ENCODE results near the gene LIPJ.

The LIPJ gene

DNA sequence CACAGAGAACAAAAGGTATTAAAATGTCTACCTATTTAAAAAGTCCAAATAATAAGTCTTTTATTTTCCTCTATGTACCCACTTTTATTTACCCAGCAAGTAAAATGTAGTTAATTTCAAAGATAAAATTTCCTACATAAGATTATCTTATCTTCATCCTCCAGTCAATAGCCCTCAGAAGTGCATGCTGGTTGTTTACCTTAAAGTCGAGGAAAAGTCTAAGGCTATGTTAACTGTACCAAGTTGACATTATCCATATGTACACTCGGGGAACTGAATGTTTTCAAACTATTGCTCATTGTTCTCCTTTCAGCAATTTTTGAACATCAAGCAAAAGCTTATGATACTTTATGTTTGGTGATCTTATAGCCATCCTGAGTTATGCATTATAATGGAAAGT is 53.6 kb downstream of the LIPJ start:
- TF ChIP-seq, protein P1, sequence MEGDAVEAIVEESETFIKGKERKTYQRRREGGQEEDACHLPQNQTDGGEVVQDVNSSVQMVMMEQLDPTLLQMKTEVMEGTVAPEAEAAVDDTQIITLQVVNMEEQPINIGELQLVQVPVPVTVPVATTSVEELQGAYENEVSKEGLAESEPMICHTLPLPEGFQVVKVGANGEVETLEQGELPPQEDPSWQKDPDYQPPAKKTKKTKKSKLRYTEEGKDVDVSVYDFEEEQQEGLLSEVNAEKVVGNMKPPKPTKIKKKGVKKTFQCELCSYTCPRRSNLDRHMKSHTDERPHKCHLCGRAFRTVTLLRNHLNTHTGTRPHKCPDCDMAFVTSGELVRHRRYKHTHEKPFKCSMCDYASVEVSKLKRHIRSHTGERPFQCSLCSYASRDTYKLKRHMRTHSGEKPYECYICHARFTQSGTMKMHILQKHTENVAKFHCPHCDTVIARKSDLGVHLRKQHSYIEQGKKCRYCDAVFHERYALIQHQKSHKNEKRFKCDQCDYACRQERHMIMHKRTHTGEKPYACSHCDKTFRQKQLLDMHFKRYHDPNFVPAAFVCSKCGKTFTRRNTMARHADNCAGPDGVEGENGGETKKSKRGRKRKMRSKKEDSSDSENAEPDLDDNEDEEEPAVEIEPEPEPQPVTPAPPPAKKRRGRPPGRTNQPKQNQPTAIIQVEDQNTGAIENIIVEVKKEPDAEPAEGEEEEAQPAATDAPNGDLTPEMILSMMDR (IDR thresholded peaks at IDR 0.05; ENCODE audit: insufficient read depth, low read depth, low read length, missing control alignments): no peak
- DNase-seq (ENCODE audit: low read depth): no peak

DNA sequence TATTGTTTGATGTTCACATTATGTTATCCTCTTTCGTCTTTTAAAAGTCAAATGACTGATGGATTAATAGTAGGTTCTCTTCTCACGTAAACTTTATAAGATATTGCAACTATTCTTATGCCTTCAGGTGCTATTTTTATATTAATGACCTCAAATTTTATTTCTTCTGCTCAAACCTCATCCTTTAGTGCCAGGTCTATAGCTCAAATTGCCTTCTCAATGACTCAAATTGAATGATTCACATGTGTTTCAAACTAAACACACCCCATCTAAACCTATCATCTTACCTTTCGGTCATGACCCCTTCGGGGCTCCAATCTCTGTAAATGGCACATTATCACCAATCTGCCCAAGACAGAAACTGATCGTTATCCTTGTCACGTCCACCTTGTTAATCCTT is 55.6 kb downstream of the LIPJ start:
- no peak overlapping the region for H3K4me3 ChIP-seq (ENCODE audit: low read depth, low read length)
- DNase-seq (ENCODE audit: low read depth): no peak
- TF ChIP-seq, protein P1 (IDR thresholded peaks at IDR 0.05; ENCODE audit: insufficient read depth, low read depth, low read length, missing control alignments): no peak

More for the DNA sequence above, 53.6 kb downstream of the LIPJ start:
- H3K4me3 ChIP-seq (ENCODE audit: low read depth, low read length): no peak overlapping the region

DNA sequence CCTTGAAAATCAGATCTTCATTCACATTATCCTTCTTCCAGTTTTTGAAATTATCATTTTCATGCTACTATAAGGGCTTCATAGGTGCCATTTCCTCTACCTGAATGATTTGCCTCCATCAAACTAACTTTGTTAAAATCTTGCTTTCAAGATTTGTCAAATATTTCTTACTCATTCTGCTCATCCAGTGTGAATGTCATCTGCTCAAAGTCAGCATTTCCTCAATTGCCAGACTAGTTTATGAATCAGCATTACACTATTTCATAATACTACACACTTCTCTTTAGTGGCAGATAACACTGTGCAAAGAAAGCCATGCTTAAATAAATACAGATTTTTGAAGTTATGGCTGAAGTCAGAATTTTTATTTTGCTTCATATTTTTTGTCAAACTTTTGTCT is 56.4 kb downstream of the LIPJ start:
- TF ChIP-seq, protein P1 (IDR thresholded peaks at IDR 0.05; ENCODE audit: insufficient read depth, low read depth, low read length, missing control alignments): no peak
- no peak overlapping the region for H3K4me3 ChIP-seq (ENCODE audit: low read depth, low read length)
- DNase-seq (ENCODE audit: low read depth): no peak

DNA sequence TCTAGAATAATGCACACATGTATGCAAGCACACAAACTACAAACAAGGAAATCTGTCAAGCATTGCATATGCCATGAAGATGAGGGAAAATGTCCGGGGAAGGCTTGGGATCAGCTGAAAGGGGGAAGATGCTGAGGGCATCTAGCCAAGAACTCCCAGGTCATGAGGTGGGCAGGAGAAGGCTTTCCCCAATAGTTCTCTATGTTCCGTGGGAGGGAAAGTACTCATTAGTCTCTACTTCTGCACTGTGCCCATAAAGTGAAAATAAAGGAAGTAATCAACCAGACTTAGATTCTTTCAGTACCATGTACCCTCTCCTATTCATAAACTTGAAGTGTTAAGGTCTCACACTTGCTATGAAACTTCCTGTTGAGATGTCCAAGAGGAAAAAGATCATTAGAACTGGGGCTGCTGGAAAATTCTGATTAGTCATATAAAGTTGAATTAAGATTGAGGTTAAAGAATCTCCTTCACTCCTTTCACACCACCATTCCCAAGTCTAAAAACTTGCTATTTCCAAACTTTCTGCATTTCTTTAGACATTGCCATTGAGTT is 60.6 kb downstream of the LIPJ start:
- TF ChIP-seq, protein P1 (IDR thresholded peaks at IDR 0.05; ENCODE audit: insufficient read depth, low read depth, low read length, missing control alignments): no peak
- no peak for DNase-seq (ENCODE audit: low read depth)
- no peak overlapping the region for H3K4me3 ChIP-seq (ENCODE audit: low read depth, low read length)

DNA sequence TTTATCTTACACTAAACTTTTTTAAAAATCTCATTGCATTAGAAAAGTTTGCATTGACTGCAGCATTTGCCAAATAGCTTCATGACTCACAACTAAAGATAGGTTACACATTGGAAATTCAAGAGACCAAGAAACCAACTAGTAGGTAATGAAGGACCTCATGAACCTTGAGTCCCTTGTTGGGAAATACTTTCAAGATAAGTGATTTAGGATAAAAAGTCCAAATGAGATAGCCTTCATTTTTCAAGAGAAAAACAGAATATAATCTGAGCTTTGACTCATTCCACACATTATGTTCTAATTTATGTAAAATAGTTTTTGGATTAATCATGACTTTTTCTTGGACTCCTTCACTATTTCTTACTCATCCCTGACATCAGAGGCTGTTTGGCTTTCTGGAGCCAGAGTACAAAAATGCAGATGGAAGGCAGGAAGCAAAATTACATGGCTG is 64.6 kb downstream of the LIPJ start:
- no peak for DNase-seq (ENCODE audit: low read depth)
- H3K4me3 ChIP-seq (ENCODE audit: low read depth, low read length): no peak overlapping the region
- TF ChIP-seq, protein P1 (IDR thresholded peaks at IDR 0.05; ENCODE audit: insufficient read depth, low read depth, low read length, missing control alignments): no peak

DNA sequence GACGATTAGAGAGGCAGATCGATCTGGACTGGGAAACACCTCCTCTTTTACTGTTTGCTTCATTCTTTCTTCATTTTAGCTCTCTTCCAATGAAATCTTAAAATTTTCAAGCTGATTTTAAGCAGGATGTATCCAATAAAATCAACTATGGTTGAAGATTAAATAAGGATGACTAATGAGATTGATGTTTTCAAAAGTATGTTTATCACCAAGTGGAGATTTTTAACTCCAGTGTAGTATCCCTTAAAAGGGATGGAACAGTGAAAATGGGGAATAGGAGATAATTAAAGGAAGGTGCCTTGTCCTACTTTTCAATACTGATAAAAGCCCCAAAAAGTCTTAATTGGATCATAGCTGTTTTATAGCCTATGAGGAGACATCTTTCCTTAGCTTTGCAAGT is 66.1 kb downstream of the LIPJ start:
- no peak overlapping the region for H3K4me3 ChIP-seq (ENCODE audit: low read depth, low read length)
- DNase-seq (ENCODE audit: low read depth): no peak
- TF ChIP-seq, protein P1 (IDR thresholded peaks at IDR 0.05; ENCODE audit: insufficient read depth, low read depth, low read length, missing control alignments): no peak
